LNCAP (cell line): ENCODE data around the gene NEURL1.

ENCODE experiments used
- TF ChIP-seq, protein P1 (sequence below): fragments of 450-650 bp; IDR thresholded peaks from 2 replicates; pipeline ENCODE4 v1.5.1; 2017; ENCODE audit warnings: mild to moderate bottlenecking

NEURL1 gene

DNA sequence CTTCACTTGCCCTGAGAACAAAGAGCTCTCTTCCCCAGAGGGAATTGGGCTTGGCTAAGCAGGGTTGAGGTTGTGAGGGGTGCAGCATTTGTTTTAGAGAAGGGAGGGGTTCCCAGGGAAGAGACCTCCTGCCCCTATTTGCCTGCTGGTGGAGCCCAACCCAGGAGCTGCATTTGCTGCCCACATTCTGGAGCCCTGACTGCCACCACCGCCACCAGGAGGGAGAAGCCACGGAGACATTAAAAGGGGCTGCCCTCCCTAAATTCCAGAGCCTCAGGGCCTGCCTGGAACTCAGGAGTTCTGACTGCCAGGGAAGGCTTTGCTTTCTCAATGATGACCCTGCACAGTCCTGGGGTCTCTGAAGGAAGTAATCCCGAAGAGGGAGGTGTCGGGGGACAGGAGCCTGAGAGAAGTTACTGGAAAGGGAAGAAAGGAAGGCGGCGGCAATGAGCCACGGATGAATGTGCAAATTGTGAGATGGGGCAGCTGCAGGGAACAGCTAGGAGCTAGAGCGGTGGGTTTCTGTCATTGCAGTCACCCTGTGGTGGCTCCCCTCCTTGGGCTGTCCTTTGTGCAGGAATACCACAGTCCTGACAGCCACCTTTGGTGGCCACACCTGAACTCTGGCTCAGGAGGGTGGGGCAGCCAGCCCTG is 51.3 kb downstream of the NEURL1 start:
- TF ChIP-seq, protein P1, sequence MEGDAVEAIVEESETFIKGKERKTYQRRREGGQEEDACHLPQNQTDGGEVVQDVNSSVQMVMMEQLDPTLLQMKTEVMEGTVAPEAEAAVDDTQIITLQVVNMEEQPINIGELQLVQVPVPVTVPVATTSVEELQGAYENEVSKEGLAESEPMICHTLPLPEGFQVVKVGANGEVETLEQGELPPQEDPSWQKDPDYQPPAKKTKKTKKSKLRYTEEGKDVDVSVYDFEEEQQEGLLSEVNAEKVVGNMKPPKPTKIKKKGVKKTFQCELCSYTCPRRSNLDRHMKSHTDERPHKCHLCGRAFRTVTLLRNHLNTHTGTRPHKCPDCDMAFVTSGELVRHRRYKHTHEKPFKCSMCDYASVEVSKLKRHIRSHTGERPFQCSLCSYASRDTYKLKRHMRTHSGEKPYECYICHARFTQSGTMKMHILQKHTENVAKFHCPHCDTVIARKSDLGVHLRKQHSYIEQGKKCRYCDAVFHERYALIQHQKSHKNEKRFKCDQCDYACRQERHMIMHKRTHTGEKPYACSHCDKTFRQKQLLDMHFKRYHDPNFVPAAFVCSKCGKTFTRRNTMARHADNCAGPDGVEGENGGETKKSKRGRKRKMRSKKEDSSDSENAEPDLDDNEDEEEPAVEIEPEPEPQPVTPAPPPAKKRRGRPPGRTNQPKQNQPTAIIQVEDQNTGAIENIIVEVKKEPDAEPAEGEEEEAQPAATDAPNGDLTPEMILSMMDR: no peak

DNA sequence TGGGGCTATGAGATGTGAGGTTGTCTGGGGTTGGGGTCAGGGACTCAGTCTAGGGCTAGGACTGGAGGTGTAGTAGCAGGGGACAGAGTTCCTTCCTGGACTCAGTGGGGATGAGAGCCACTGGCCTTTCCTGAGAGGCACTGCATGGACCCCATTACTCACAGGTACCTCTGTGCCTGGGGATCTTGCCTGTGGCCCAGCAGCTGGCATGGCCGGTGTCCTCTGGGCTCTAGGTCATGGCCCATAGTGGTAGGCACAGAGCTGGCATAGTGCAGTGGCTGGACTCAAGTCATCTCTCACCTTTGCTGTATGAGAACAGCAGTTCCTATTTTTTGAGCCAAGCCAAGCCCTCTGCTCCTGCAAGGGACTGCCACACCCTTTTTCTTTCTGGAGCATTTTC is 51.9 kb downstream of the NEURL1 start:
- TF ChIP-seq, protein P1: no peak

DNA sequence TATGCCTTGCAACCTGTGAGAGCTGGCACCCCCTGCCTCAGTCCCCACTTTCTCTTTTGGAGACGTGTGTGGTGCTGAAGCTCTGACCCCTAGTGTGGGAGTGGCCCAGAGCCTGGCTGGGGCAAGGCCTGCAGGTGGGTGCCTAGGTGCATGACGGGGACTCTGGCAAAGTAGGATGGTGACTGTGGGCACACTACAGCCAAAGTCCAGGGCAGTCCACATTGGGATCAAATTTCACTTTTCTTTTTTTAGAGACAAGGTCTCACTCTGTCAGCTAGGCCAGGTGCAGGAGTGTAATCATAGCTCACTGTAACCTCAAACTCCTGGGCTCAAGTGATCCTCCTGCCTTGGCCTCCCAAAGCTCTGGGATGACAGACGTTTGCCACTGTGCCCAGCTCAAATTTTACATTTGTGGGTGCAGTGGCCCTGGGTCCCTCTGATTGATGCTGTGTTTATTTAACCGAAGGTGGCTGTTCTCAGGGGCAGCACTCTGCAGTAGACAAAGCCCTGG is 52.3 kb downstream of the NEURL1 start:
- TF ChIP-seq, protein P1: no peak

DNA sequence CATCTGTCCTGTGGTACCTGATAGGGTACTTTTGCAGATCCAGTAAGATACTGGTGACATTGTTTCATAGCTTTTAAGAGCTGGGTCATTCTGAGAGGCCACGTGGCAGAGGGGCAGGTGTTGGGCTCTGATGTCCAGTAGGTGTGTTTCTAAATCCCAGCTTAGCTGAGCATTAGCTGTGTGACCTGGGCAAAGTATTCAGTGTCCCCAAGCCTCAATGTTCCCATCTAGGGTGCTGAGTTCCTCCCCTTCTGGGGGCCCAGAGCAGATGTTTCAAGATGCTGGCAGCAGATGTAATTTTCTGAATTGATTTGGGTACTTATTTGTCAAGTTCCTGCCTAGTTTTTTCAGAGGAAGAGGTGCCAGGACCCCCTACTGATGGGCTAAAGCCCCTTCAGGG is 52.9 kb downstream of the NEURL1 start:
- TF ChIP-seq, protein P1: no peak

DNA sequence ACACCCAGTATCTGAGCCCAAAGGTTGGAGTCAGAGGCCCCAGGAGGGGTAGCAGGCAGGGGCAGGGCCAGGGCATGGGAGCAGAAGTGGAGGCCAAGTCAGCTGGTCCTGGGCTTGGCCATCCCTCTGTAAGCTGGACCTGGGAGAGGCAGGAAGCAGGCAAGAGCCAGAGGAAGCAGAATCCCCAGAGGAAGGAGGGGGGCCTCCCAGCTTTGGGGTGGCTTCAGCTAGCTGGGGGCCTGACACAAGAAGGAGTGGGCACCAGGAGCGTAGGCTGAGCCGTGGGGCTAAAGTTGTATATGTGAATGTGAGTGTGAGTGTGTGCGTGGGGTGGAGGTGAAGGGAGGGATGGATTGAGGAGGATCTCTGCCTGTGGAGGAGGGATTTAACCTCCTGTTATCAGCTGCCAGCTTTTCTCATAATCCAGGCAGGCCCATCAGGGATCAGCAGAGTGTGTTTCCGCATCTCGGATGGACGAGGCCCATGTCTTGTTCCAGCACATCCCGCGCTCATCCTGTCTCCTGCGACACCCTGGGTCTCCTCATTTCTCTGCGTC is 54.0 kb downstream of the NEURL1 start:
- TF ChIP-seq, protein P1: no peak

DNA sequence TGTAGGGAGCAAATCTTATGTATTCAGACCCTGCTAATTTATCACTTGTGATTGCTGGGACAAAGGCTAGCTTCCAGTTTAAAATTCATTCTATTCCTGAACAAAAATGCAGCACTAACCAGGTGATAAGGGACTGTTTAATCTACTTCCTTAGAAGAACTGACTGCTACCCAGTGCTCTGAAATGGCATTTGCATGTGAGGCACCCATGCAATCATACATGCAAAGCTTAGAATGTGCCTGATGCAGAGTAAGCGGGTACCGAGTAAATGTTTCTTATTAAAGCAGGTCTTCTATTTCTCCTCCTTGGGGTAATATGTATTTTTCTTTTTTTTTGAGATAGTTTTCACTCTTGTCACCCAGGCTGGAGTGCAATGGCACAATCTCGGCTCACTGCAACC is 54.5 kb downstream of the NEURL1 start:
- TF ChIP-seq, protein P1: no peak

DNA sequence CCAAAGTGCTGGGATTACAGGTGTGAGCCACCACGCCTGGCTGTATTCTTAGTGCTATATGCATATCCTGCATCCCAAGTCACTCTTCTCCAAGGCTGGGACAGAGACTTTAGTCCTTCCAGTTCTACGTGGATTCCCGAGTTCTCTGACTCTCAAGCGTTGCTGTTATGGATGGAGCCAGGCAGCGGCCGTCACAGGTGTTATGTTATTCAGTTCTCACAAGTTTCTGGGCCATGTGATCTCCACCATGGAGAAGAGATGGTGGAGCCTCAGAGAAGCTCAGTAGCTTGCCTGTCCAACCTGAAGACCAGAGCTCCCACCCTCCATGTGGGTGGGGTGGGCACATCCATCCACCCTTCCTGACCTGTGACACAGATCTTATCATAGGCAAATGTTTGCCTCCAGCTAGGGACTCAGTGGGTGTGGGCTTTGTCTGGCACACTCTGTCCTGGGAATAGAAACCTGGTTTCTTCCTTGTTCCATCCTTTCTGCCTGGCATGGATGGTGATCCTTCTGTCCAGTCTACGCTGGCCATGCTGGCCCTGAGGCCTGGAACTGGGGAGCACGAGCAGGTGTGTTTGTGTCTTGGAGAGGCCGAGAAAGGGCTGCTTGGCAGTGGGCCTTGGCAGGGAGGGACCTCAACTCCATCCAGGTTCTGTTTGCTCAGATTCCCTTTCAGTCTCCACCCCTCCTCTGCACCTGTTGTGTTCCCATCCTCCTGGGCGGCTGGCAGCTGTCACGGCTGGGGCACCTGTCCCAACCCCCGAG is 55.3 kb downstream of the NEURL1 start:
- TF ChIP-seq, protein P1: no peak
